SK-N-SH (cell line): Measurements from ENCODE around the gene ACSBG1. TPM values are rescaled to one million over a fixed set of nuclear protein-coding genes. Genes with fewer than 3 reads are reported as not detected.

Experiments
- CTCF ChIA-PET: fragments of 300-600, 350-600 bp; formaldehyde crosslinking; extraction: SDS; loops from one replicate; lab custom pipeline; 2021; lab: Yijun Ruan, JAX
- POLR2A ChIA-PET: fragments of 350-600 bp; sonication (Branson Sonifier 250); formaldehyde crosslinking; extraction: SDS; loops from one replicate; lab custom pipeline; 2020; ENCODE audit warnings: antibody characterized with exemption, inconsistent platforms; lab: Yijun Ruan, JAX
- DNase-seq: peaks from one replicate; pipeline ENCODE4 v3.0.0; 2012
- H2AFZ ChIP-seq: fragments of 200-600 bp; sonication (generic); 2 replicates; pipeline ENCODE4 v1.8.1; 2016; ENCODE audit warnings: antibody characterized with exemption, mild to moderate bottlenecking, low read depth
- H3F3A ChIP-seq: fragments of 200-600 bp; sonication (generic); replicated peaks from 2 replicates; pipeline ENCODE3; 2016; ENCODE audit warnings: antibody characterized with exemption, mild to moderate bottlenecking; ENCODE audit not compliant: insufficient read depth
- H3K27ac ChIP-seq, 2 experiments: fragments of 200-500 bp in 1 of 2; fragments of 200-600 bp in 1 of 2; sonication (Bioruptor generic) in 1 of 2; sonication (generic), shearing (Covaris generic) in 1 of 2; 2 replicates each; pipeline versions ENCODE4 v1.5.1 to v1.6.1; 2014 to 2016; ENCODE audit warnings: low read depth in 2 of 2, inconsistent platforms in 1 of 2, low read length in 1 of 2, mild to moderate bottlenecking in 1 of 2, mixed read lengths in 1 of 2
- H3K27me3 ChIP-seq: fragments of 200-600 bp; sonication (generic), shearing (Covaris generic); 2 replicates; pipeline ENCODE4 v1.6.1; 2016; ENCODE audit warnings: mixed run types; ENCODE audit not compliant: insufficient read depth
- H3K36me3 ChIP-seq, 2 experiments: fragments of 200-500 bp in 1 of 2; fragments of 200-600 bp in 1 of 2; sonication (Bioruptor generic) in 1 of 2; sonication (generic) in 1 of 2; replicated peaks in 1 of 2; 2 replicates each; pipeline versions ENCODE3 to v1.5.1; 2014 to 2016; ENCODE audit warnings: low read length in 1 of 2, mild to moderate bottlenecking in 1 of 2; ENCODE audit not compliant: insufficient read depth in 2 of 2, control insufficient read depth in 1 of 2
- H3K4me1 ChIP-seq, 2 experiments: fragments of 200-500 bp in 1 of 2; fragments of 200-600 bp in 1 of 2; sonication (Bioruptor generic) in 1 of 2; sonication (generic), shearing (Covaris generic) in 1 of 2; 2 replicates each; pipeline versions ENCODE4 v1.5.1 to v1.6.1; 2014 to 2016; ENCODE audit warnings: low read depth in 1 of 2, low read length in 1 of 2, mixed run types in 1 of 2; ENCODE audit not compliant: insufficient read depth in 2 of 2, control insufficient read depth in 1 of 2
- H3K4me2 ChIP-seq: fragments of 200-600 bp; sonication (generic), shearing (Covaris generic); 2 replicates; pipeline ENCODE4 v1.6.1; 2017; ENCODE audit warnings: mixed run types
- H3K4me3 ChIP-seq, 2 experiments: fragments of 200-500 bp in 1 of 2; fragments of 200-600 bp in 1 of 2; sonication (Bioruptor generic) in 1 of 2; sonication (generic), shearing (Covaris generic) in 1 of 2; 2 replicates each; pipeline versions ENCODE4 v1.5.1 to v1.8.1; 2014 to 2016; ENCODE audit warnings: low read depth in 2 of 2, inconsistent platforms in 1 of 2, low read length in 1 of 2, mild to moderate bottlenecking in 1 of 2, mixed read lengths in 1 of 2, moderate library complexity in 1 of 2
- H3K79me2 ChIP-seq: fragments of 200-600 bp; sonication (generic); 2 replicates; pipeline ENCODE4 v1.8.1; 2017; ENCODE audit warnings: mild to moderate bottlenecking; ENCODE audit not compliant: insufficient read depth
- H3K9ac ChIP-seq: fragments of 200-600 bp; sonication (generic); 2 replicates; pipeline ENCODE4 v1.6.1; 2017; ENCODE audit warnings: mixed run types
- H3K9me2 ChIP-seq: fragments of 200-600 bp; sonication (generic); 2 replicates; pipeline ENCODE4 v1.6.1; 2017; ENCODE audit warnings: mixed run types
- H3K9me3 ChIP-seq: fragments of 200-600 bp; sonication (generic); 2 replicates; pipeline ENCODE4 v1.6.1; 2017; ENCODE audit warnings: mixed run types, mild to moderate bottlenecking, moderate library complexity
- H4K20me1 ChIP-seq: fragments of 200-600 bp; sonication (generic); 2 replicates; pipeline ENCODE4 v1.6.1; 2017; ENCODE audit warnings: mild to moderate bottlenecking, mixed run types; ENCODE audit not compliant: insufficient read depth
- CHD2 ChIP-seq: fragments of 150-350 bp; IDR thresholded peaks from 2 replicates; pipeline ENCODE4 v1.6.1; 2018; ENCODE audit warnings: low read length; ENCODE audit not compliant: partially characterized antibody
- ELF1 ChIP-seq: IDR thresholded peaks from 2 replicates; pipeline ENCODE4 v1.4.0; 2012
- EZH2phosphoT487 ChIP-seq: fragments of 200-600 bp; sonication (generic); IDR thresholded peaks from 2 replicates; pipeline ENCODE4 v1.6.1; 2017; ENCODE audit warnings: low read depth, mixed run types, mild to moderate bottlenecking, antibody characterized with exemption, moderate library complexity, borderline replicate concordance
- FOSL2 ChIP-seq: IDR thresholded peaks from 2 replicates; pipeline ENCODE4 v1.4.0; 2012; ENCODE audit warnings: low read depth, mild to moderate bottlenecking, moderate library complexity, borderline replicate concordance
- FOXJ3 ChIP-seq: sonication (generic); formaldehyde crosslinking; IDR thresholded peaks from 2 replicates; pipeline ENCODE4 v1.5.1; 2020; ENCODE audit warnings: mild to moderate bottlenecking, missing genetic modification reagents
- FOXM1 ChIP-seq: IDR thresholded peaks from 2 replicates; pipeline ENCODE4 v1.4.0; 2012; ENCODE audit warnings: low read depth, mild to moderate bottlenecking
- GABPA ChIP-seq: IDR thresholded peaks from 2 replicates; pipeline ENCODE4 v1.4.0; 2012; ENCODE audit warnings: low read depth, mild to moderate bottlenecking
- MEF2A ChIP-seq: IDR thresholded peaks from 2 replicates; pipeline ENCODE4 v1.4.0; 2012; ENCODE audit warnings: low read depth, borderline replicate concordance
- MXI1 ChIP-seq: IDR thresholded peaks from 2 replicates; pipeline ENCODE4 v1.6.1; 2012; ENCODE audit warnings: mild to moderate bottlenecking, low read depth, low read length, improper control_type of control experiment
- NRF1 ChIP-seq: IDR thresholded peaks from 2 replicates; pipeline ENCODE4 v1.6.1; 2012; ENCODE audit warnings: low read depth, mild to moderate bottlenecking, low read length
- POLR2AphosphoS5 ChIP-seq: IDR thresholded peaks from 2 replicates; pipeline ENCODE4 v1.6.1; 2012; ENCODE audit warnings: low read depth, low read length
- RAD21 ChIP-seq: IDR thresholded peaks from 2 replicates; pipeline ENCODE4 v1.6.1; 2012; ENCODE audit warnings: mild to moderate bottlenecking, low read length
- RCOR1 ChIP-seq: fragments of 150-350 bp; IDR thresholded peaks from 2 replicates; pipeline ENCODE4 v1.6.1; 2017; ENCODE audit warnings: antibody characterized with exemption, low read length
- RFX5 ChIP-seq: IDR thresholded peaks from 2 replicates; pipeline ENCODE4 v1.6.1; 2012; ENCODE audit warnings: mild to moderate bottlenecking, improper control_type of control experiment, low read length
- RXRA ChIP-seq: IDR thresholded peaks from 2 replicates; pipeline ENCODE4 v1.4.0; 2012; ENCODE audit warnings: low read depth, mild to moderate bottlenecking, borderline replicate concordance
- SMC3 ChIP-seq: IDR thresholded peaks from 2 replicates; pipeline ENCODE4 v1.6.1; 2012; ENCODE audit warnings: low read depth, low read length, improper control_type of control experiment
- TCF12 ChIP-seq: IDR thresholded peaks from 2 replicates; pipeline ENCODE4 v1.4.0; 2012
- YY1 ChIP-seq: IDR thresholded peaks from 2 replicates; pipeline ENCODE4 v1.4.0; 2012; ENCODE audit warnings: low read depth, mild to moderate bottlenecking
- ZBTB33 ChIP-seq: IDR thresholded peaks from 2 replicates; pipeline ENCODE4 v1.4.0; 2012; ENCODE audit warnings: low read depth, borderline replicate concordance
- WGBS: methylation state at CpG from one replicate; pipeline ENCODE4 v1.1.6; 2017; ENCODE audit warnings: low lambda C conversion rate; 5-methylcytosine and 5-hydroxymethylcytosine counted together
- polyA plus RNA-seq, 3 experiments: library from polyadenylated mRNA; depleted of rRNA; stranded (reverse); fragments of >200 nt; gene quantifications; 2 replicates each; pipeline ENCODE4 v1.2.3, GENCODE V29; 2012
- TF ChIP-seq, protein P1 (sequence below): fragments of 150-350 bp; IDR thresholded peaks from 2 replicates; pipeline ENCODE4 v1.6.1; 2016; ENCODE audit warnings: mild to moderate bottlenecking, low read depth, low read length
- TF ChIP-seq, protein P2 (sequence below): IDR thresholded peaks from 2 replicates; pipeline ENCODE4; 2012
- TF ChIP-seq, protein P3 (sequence below): IDR thresholded peaks from 2 replicates; pipeline ENCODE4 v1.4.0; 2012; ENCODE audit warnings: low read depth

Gene ACSBG1
- polyA plus RNA-seq, 1 of the 3 experiments (the other 2 are of a cell fraction): under 0.01 TPM

DNA sequence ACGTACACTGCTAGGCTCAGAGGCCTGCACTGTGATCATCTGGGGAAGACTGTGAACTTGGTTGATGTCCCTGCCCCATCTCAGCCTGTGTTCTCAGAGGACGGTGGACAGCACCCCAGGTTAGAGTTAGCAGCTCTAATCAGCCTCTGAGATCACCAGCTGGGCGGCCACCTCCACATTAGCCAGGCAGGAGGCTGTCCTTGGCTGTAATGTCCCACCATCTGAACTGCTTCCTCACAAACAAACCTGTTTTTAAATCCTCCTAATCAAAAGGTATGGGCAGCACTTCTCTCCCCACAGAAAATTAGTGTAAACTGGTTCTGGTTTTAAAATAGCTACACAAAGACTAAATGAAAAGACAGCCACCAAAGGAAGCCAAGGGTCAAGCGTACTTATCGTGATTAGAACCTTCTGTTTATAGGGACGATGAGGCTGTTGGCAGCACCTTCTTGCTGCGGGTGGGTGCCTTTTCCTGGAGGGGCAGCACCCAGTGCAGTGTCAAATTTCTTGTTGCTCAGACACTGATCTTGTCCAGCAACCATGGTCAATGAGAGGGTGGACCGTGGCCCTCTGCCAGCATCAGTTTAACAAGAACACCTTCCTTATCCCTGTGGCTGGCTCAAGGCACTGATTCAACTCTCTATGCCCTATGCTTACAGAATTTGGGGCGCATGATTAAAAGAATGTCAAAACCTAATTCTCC is 24.6 kb downstream of the ACSBG1 start (continued):
- TF ChIP-seq ZBTB33: no peak
- TF ChIP-seq POLR2AphosphoS5: no peak
- no peak for TF ChIP-seq MXI1
- no peak for TF ChIP-seq RFX5
- no peak for TF ChIP-seq RXRA
- TF ChIP-seq, protein P1, sequence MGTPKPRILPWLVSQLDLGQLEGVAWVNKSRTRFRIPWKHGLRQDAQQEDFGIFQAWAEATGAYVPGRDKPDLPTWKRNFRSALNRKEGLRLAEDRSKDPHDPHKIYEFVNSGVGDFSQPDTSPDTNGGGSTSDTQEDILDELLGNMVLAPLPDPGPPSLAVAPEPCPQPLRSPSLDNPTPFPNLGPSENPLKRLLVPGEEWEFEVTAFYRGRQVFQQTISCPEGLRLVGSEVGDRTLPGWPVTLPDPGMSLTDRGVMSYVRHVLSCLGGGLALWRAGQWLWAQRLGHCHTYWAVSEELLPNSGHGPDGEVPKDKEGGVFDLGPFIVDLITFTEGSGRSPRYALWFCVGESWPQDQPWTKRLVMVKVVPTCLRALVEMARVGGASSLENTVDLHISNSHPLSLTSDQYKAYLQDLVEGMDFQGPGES: no peak
- no peak for TF ChIP-seq GABPA
- TF ChIP-seq FOXM1: no peak

- no peak overlapping the region for H3K4me2 ChIP-seq
- H3F3A ChIP-seq: no peaks in the 10 kb centered on the region
- H3K36me3 ChIP-seq: no peaks in the 10 kb centered on the region
- no peaks in the 10 kb centered on the region for H3K27me3 ChIP-seq
- no peak overlapping the region for H3K9ac ChIP-seq
- no peak for DNase-seq
- no peaks in the 10 kb centered on the region for H3K9me3 ChIP-seq
- H3K4me1 ChIP-seq: peaks cover 11 to 25% of the 10 kb centered on the region in 2 experiments; a peak in 3 of 4 replicates
- H3K9me2 ChIP-seq: no peaks in the 10 kb centered on the region
- no peak overlapping the region for H3K27ac ChIP-seq
- H2AFZ ChIP-seq: no peak overlapping the region
- H3K4me3 ChIP-seq: no peak overlapping the region
- WGBS: 94% methylated on average over 20 of the region's 20 CpGs
- H4K20me1 ChIP-seq: no peaks in the 10 kb centered on the region
- ChIA-PET CTCF (interaction anchor here (1.1 to 8.2 kb wide), 4 partner anchors 14 to 242 kb away, joined by 3 to 68 read pairs (median 8); no protein-coding TSS in a partner anchor), POLR2A (no interaction called here)
- TF ChIP-seq YY1: no peak
- TF ChIP-seq MEF2A: no peak
- TF ChIP-seq ELF1: no peak
- no peak for TF ChIP-seq RFX5
- no peak for TF ChIP-seq TCF12
- no peak for TF ChIP-seq FOXJ3 (CRISPR knock-in tag)
- TF ChIP-seq, protein P2, sequence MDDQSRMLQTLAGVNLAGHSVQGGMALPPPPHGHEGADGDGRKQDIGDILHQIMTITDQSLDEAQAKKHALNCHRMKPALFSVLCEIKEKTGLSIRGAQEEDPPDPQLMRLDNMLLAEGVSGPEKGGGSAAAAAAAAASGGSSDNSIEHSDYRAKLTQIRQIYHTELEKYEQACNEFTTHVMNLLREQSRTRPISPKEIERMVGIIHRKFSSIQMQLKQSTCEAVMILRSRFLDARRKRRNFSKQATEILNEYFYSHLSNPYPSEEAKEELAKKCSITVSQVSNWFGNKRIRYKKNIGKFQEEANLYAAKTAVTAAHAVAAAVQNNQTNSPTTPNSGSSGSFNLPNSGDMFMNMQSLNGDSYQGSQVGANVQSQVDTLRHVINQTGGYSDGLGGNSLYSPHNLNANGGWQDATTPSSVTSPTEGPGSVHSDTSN: no peak
- TF ChIP-seq NRF1: no peak
- TF ChIP-seq RAD21: no peak
- no peak for TF ChIP-seq CHD2
- TF ChIP-seq SMC3: no peak
- no peak for TF ChIP-seq RCOR1
- TF ChIP-seq ZBTB33: no peak
- no peak for TF ChIP-seq EZH2phosphoT487
- TF ChIP-seq GABPA: no peak
- TF ChIP-seq FOSL2: no peak
- TF ChIP-seq, protein P3, sequence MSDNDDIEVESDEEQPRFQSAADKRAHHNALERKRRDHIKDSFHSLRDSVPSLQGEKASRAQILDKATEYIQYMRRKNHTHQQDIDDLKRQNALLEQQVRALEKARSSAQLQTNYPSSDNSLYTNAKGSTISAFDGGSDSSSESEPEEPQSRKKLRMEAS: no peak
- TF ChIP-seq, all 33 proteins: peak for 0
- H3K79me2 ChIP-seq: no peaks in the 10 kb centered on the region
Measured at GRCh38 chr15:78208887-78209645, 25.3 kb downstream of the ACSBG1 start.
